Mesenchymal stem cell (in vitro differentiated cells and primary cell): ENCODE results near the gene BTD.

ENCODE experiments used
- DNase-seq: peaks from one replicate; pipeline ENCODE4 v3.0.0-alpha.2; 2013
- H2AFZ ChIP-seq: one replicate; pipeline ENCODE4 v1.6.1; 2013; ENCODE audit warnings: low read depth, mild to moderate bottlenecking, control low read depth, inconsistent platforms, low read length, moderate library complexity
- H2AK5ac ChIP-seq: 2 replicates; pipeline ENCODE4 v1.6.1; 2013; ENCODE audit warnings: low read length, moderate library complexity, mild to moderate bottlenecking, inconsistent platforms; ENCODE audit not compliant: severe bottlenecking
- H2BK120ac ChIP-seq: one replicate; pipeline ENCODE4 v1.6.1; 2013; ENCODE audit warnings: low read depth, mild to moderate bottlenecking, inconsistent platforms, low read length, moderate library complexity
- H2BK12ac ChIP-seq, 2 experiments: one replicate each; pipeline ENCODE4 v1.6.1; 2013; ENCODE audit warnings: inconsistent platforms in 2 of 2, low read length in 2 of 2, mild to moderate bottlenecking in 2 of 2, moderate library complexity in 2 of 2, control low read depth in 1 of 2
- H2BK15ac ChIP-seq: one replicate; pipeline ENCODE4 v1.6.1; 2013; ENCODE audit warnings: mild to moderate bottlenecking, low read depth, inconsistent platforms; ENCODE audit not compliant: poor library complexity, severe bottlenecking
- H2BK5ac ChIP-seq: 2 replicates; pipeline ENCODE4 v1.6.1; 2013; ENCODE audit warnings: low read depth, mild to moderate bottlenecking, low read length, control low read depth, inconsistent platforms; ENCODE audit not compliant: poor library complexity, severe bottlenecking
- H3K14ac ChIP-seq, 2 experiments: one replicate each; pipeline ENCODE4 v1.6.1; 2013; ENCODE audit warnings: inconsistent platforms in 2 of 2, low read length in 2 of 2, control low read depth in 1 of 2, mild to moderate bottlenecking in 1 of 2, moderate library complexity in 1 of 2
- H3K18ac ChIP-seq, 2 experiments: one replicate each; pipeline ENCODE4 v1.6.1; 2013; ENCODE audit warnings: inconsistent platforms in 2 of 2, low read length in 2 of 2, control low read depth in 1 of 2, low read depth in 1 of 2, mild to moderate bottlenecking in 1 of 2
- H3K23ac ChIP-seq, 2 experiments: one replicate each; pipeline ENCODE4 v1.6.1; 2013; ENCODE audit warnings: inconsistent platforms in 2 of 2, low read length in 2 of 2, mild to moderate bottlenecking in 2 of 2, moderate library complexity in 2 of 2, control low read depth in 1 of 2
- H3K27ac ChIP-seq: 2 replicates; pipeline ENCODE4 v1.5.1; 2013; ENCODE audit warnings: mild to moderate bottlenecking, moderate library complexity, low read length, control low read depth, inconsistent platforms; ENCODE audit not compliant: poor library complexity, severe bottlenecking
- H3K27me3 ChIP-seq, 2 experiments: 2 replicates each; pipeline versions ENCODE4 v1.6.1 to v1.7.0; 2013; ENCODE audit warnings: low read length in 2 of 2, mild to moderate bottlenecking in 2 of 2, moderate library complexity in 2 of 2, control low read depth in 1 of 2, inconsistent platforms in 1 of 2; ENCODE audit not compliant: control insufficient read depth in 1 of 2, insufficient read depth in 1 of 2
- H3K36me3 ChIP-seq, 2 experiments: 2 replicates each; pipeline versions ENCODE4 v1.6.1 to v1.7.0; 2013; ENCODE audit warnings: low read length in 2 of 2, control low read depth in 1 of 2, inconsistent platforms in 1 of 2, low read depth in 1 of 2, mild to moderate bottlenecking in 1 of 2; ENCODE audit not compliant: insufficient read depth in 2 of 2, control insufficient read depth in 1 of 2
- H3K4ac ChIP-seq, 2 experiments: one replicate each; pipeline ENCODE4 v1.6.1; 2013; ENCODE audit warnings: inconsistent platforms in 2 of 2, low read length in 2 of 2, mild to moderate bottlenecking in 2 of 2, moderate library complexity in 2 of 2, control low read depth in 1 of 2, low read depth in 1 of 2
- H3K4me1 ChIP-seq: 2 replicates; pipeline ENCODE4 v1.6.1; 2013; ENCODE audit warnings: low read depth, low read length, control low read depth; ENCODE audit not compliant: control insufficient read depth, insufficient read depth
- H3K4me2 ChIP-seq: 2 replicates; pipeline ENCODE4 v1.6.1; 2013; ENCODE audit warnings: low read length, mild to moderate bottlenecking, inconsistent platforms; ENCODE audit not compliant: poor library complexity, severe bottlenecking
- H3K4me3 ChIP-seq, 2 experiments: 2 replicates each; pipeline versions ENCODE4 v1.5.1 to v1.7.0; 2013; ENCODE audit warnings: low read length in 2 of 2, mild to moderate bottlenecking in 2 of 2, control low read depth in 1 of 2, low read depth in 1 of 2; ENCODE audit not compliant: insufficient read depth in 1 of 2
- H3K79me1 ChIP-seq: replicated peaks from 2 replicates; pipeline ENCODE4 v1.6.1; 2013; ENCODE audit warnings: mild to moderate bottlenecking, control low read depth, low read length, inconsistent platforms; ENCODE audit not compliant: poor library complexity, severe bottlenecking
- H3K9ac ChIP-seq: 2 replicates; pipeline ENCODE4 v1.7.0; 2013; ENCODE audit warnings: mild to moderate bottlenecking, low read length, moderate library complexity
- H3K9me3 ChIP-seq: 2 replicates; pipeline ENCODE4 v1.7.0; 2013; ENCODE audit warnings: mild to moderate bottlenecking, low read length; ENCODE audit not compliant: control insufficient read depth
- H4K8ac ChIP-seq: one replicate; pipeline ENCODE4 v1.6.1; 2013; ENCODE audit warnings: inconsistent platforms, mild to moderate bottlenecking, low read length, moderate library complexity
- H4K91ac ChIP-seq: one replicate; pipeline ENCODE4 v1.6.1; 2013; ENCODE audit warnings: mild to moderate bottlenecking, low read length, inconsistent platforms
- WGBS: methylation state at CpG from one replicate; pipeline ENCODE4 v1.1.7; 2013; ENCODE audit warnings: mixed read lengths; 5-methylcytosine and 5-hydroxymethylcytosine counted together

The BTD gene

GRCh38 chr3:15557511-15557946 lies 44.0 kb upstream of the BTD start:
- H2AFZ ChIP-seq = no peak overlapping the region
- no peak overlapping the region for H2AK5ac ChIP-seq
- H3K79me1 ChIP-seq = peaks cover 1% of the 10 kb centered on the region
- H3K4ac ChIP-seq = no peak overlapping the region
- H3K14ac ChIP-seq = no peak overlapping the region
- DNase-seq = peak; percentile 83
- H2BK15ac ChIP-seq = no peak overlapping the region
- H3K9me3 ChIP-seq = no peaks in the 10 kb centered on the region
- H3K9ac ChIP-seq = peak overlapping the region; percentile 33
- peak overlapping the region in 1 of 2 experiments; percentile 21 for H3K18ac ChIP-seq
- no peak overlapping the region for H2BK5ac ChIP-seq
- H3K4me3 ChIP-seq = no peak overlapping the region
- H3K4me1 ChIP-seq = no peaks in the 10 kb centered on the region
- no peak overlapping the region for H3K27ac ChIP-seq
- no peak overlapping the region for H4K8ac ChIP-seq
- H3K27me3 ChIP-seq = no peaks in the 10 kb centered on the region
- peak overlapping the region; percentile 10 for H3K4me2 ChIP-seq
- H4K91ac ChIP-seq = no peak overlapping the region
- no peak overlapping the region for H3K23ac ChIP-seq
- H3K36me3 ChIP-seq = peaks cover 19 to 54% of the 10 kb centered on the region in 2 experiments
- WGBS = 0% methylated on average over 3 of the region's 3 CpGs
- no peak overlapping the region for H2BK120ac ChIP-seq
- H2BK12ac ChIP-seq = no peak overlapping the region

GRCh38 chr3:15558581-15558980 lies 43.0 kb upstream of the BTD start:
- Histone ChIP-seq H2AK5ac (no peak overlapping the region), H3K4me1 (no peaks in the 10 kb centered on the region), H2BK5ac (no peak overlapping the region), H3K9ac (no peak overlapping the region), H2BK12ac (no peak overlapping the region), H3K27me3 (no peaks in the 10 kb centered on the region), H3K36me3 (peaks cover 21 to 53% of the 10 kb centered on the region in 2 experiments), H3K27ac (no peak overlapping the region), H2BK120ac (no peak overlapping the region), H4K8ac (no peak overlapping the region), H2BK15ac (no peak overlapping the region), H2AFZ (no peak overlapping the region), H3K23ac (no peak overlapping the region), H3K4me2 (no peak overlapping the region), H3K4me3 (no peak overlapping the region), H3K18ac (no peak overlapping the region), H3K9me3 (no peaks in the 10 kb centered on the region), H3K14ac (no peak overlapping the region), H3K79me1 (peaks cover 1% of the 10 kb centered on the region), H4K91ac (no peak overlapping the region), H3K4ac (no peak overlapping the region)
- no peak for DNase-seq
- WGBS = 81% methylated on average over 9 of the region's 9 CpGs

GRCh38 chr3:15562560-15562959 lies 39.0 kb upstream of the BTD start:
- no peak overlapping the region for H2BK12ac ChIP-seq
- H3K27me3 ChIP-seq = no peaks in the 10 kb centered on the region
- no peak overlapping the region for H4K8ac ChIP-seq
- no peak overlapping the region for H2AFZ ChIP-seq
- H2BK15ac ChIP-seq = no peak overlapping the region
- H2BK5ac ChIP-seq = no peak overlapping the region
- H2AK5ac ChIP-seq = no peak overlapping the region
- no peak overlapping the region for H3K18ac ChIP-seq
- WGBS = 98% methylated on average over 5 of the region's 5 CpGs
- H3K23ac ChIP-seq = no peak overlapping the region
- no peak overlapping the region for H3K4me2 ChIP-seq
- peaks cover 30 to 69% of the 10 kb centered on the region in 2 experiments for H3K36me3 ChIP-seq
- H3K14ac ChIP-seq = no peak overlapping the region
- no peak overlapping the region for H3K4ac ChIP-seq
- peaks cover 1% of the 10 kb centered on the region for H3K79me1 ChIP-seq
- H3K9ac ChIP-seq = no peak overlapping the region
- no peaks in the 10 kb centered on the region for H3K9me3 ChIP-seq
- no peak overlapping the region for H4K91ac ChIP-seq
- no peak overlapping the region for H3K27ac ChIP-seq
- no peak for DNase-seq
- H3K4me1 ChIP-seq = no peaks in the 10 kb centered on the region
- no peak overlapping the region for H2BK120ac ChIP-seq
- H3K4me3 ChIP-seq = no peak overlapping the region

- Histone ChIP-seq H3K27ac (no peak overlapping the region), H2BK120ac (no peak overlapping the region), H4K91ac (no peak overlapping the region), H3K4me3 (no peak overlapping the region), H3K79me1 (peaks cover 3% of the 10 kb centered on the region), H3K4me1 (no peaks in the 10 kb centered on the region), H3K27me3 (no peaks in the 10 kb centered on the region), H3K4ac (no peak overlapping the region), H3K36me3 (peaks cover 33 to 76% of the 10 kb centered on the region in 2 experiments), H3K14ac (no peak overlapping the region), H3K18ac (no peak overlapping the region), H2BK15ac (no peak overlapping the region), H2BK5ac (no peak overlapping the region), H2BK12ac (no peak overlapping the region), H3K9ac (peak overlapping the region; percentile 39), H3K9me3 (no peaks in the 10 kb centered on the region), H2AFZ (no peak overlapping the region), H4K8ac (no peak overlapping the region), H3K23ac (no peak overlapping the region), H3K4me2 (no peak overlapping the region), H2AK5ac (no peak overlapping the region)
- WGBS = 100% methylated on average over 1 of the region's 1 CpG
- no peak for DNase-seq
These were observed 38.4 kb upstream of the BTD start for GRCh38 chr3:15563190-15563589.
